HUES6 (cell line): ENCODE data around the gene HDAC3.
"Not testable (repeated sequence)": the region's sequence is repeated elsewhere in the genome, so short reads cannot be mapped to it uniquely, and the experiment has no call there.

Experiments
- H3K27ac ChIP-seq: 2 replicates; pipeline ENCODE4 v1.7.0; 2013; ENCODE audit warnings: low read depth, mild to moderate bottlenecking, low read length, inconsistent platforms
- H3K27me3 ChIP-seq: 2 replicates; pipeline ENCODE4 v1.6.1; 2013; ENCODE audit warnings: low read length; ENCODE audit not compliant: control insufficient read depth, insufficient read depth
- H3K36me3 ChIP-seq: 2 replicates; pipeline ENCODE4 v1.6.1; 2013; ENCODE audit warnings: low read length; ENCODE audit not compliant: control insufficient read depth, insufficient read depth
- H3K4me1 ChIP-seq: 2 replicates; pipeline ENCODE4 v1.6.1; 2013; ENCODE audit warnings: low read length; ENCODE audit not compliant: control insufficient read depth, insufficient read depth
- H3K4me3 ChIP-seq: 2 replicates; pipeline ENCODE4 v1.5.1; 2013; ENCODE audit warnings: low read depth, low read length
- H3K9ac ChIP-seq: one replicate; pipeline ENCODE4 v1.6.1; 2013; ENCODE audit warnings: mild to moderate bottlenecking, low read length
- H3K9me3 ChIP-seq: 2 replicates; pipeline ENCODE4 v1.6.1; 2013; ENCODE audit warnings: low read depth, low read length; ENCODE audit not compliant: control insufficient read depth, insufficient read depth

HDAC3 gene

GRCh38 chr5:141615991-141616720 lies 20.5 kb downstream of the HDAC3 start:
- no peak overlapping the region for H3K27ac ChIP-seq

GRCh38 chr5:141613344-141613743 lies 23.3 kb downstream of the HDAC3 start:
- Histone ChIP-seq H3K27me3 (no peaks in the 10 kb centered on the region), H3K9me3 (no peaks in the 10 kb centered on the region), H3K9ac (no peak overlapping the region), H3K4me3 (no peak overlapping the region), H3K27ac (no peak overlapping the region), H3K4me1 (peaks cover 34% of the 10 kb centered on the region), H3K36me3 (no peaks in the 10 kb centered on the region)

More at GRCh38 chr5:141615991-141616720, 20.5 kb downstream of the HDAC3 start:
- Histone ChIP-seq H3K9me3 (no peaks in the 10 kb centered on the region), H3K27me3 (no peaks in the 10 kb centered on the region), H3K9ac (no peak overlapping the region), H3K36me3 (peaks cover 15% of the 10 kb centered on the region), H3K4me1 (peaks cover 38% of the 10 kb centered on the region), H3K4me3 (peak overlapping the region; percentile 5; the same call in 1 of the 2 replicates)

- Histone ChIP-seq H3K9me3 (no peaks in the 10 kb centered on the region), H3K27me3 (no peaks in the 10 kb centered on the region), H3K27ac (no peak overlapping the region), H3K36me3 (no peaks in the 10 kb centered on the region), H3K9ac (no peak overlapping the region), H3K4me1 (peaks cover 18% of the 10 kb centered on the region), H3K4me3 (no peak overlapping the region)
Measured at GRCh38 chr5:141611289-141611688, 25.4 kb downstream of the HDAC3 start.

- H3K9me3 ChIP-seq, H3K27me3 ChIP-seq, H3K9ac ChIP-seq, H3K36me3 ChIP-seq, H3K4me3 ChIP-seq, H3K27ac ChIP-seq: not testable (repeated sequence)
- peaks cover 23% of the 10 kb centered on the region for H3K4me1 ChIP-seq
Measured at GRCh38 chr5:141609921-141610320, 26.7 kb downstream of the HDAC3 start.

GRCh38 chr5:141609044-141609443 lies 27.6 kb downstream of the HDAC3 start:
- H3K9ac ChIP-seq, result no peak overlapping the region
- peaks cover 16% of the 10 kb centered on the region for H3K4me1 ChIP-seq
- no peak overlapping the region for H3K27ac ChIP-seq

GRCh38 chr5:141608557-141608956 lies 28.1 kb downstream of the HDAC3 start:
- peaks cover 12% of the 10 kb centered on the region for H3K4me1 ChIP-seq

More at GRCh38 chr5:141609044-141609443, 27.6 kb downstream of the HDAC3 start:
- H3K36me3 ChIP-seq, result no peaks in the 10 kb centered on the region
- no peaks in the 10 kb centered on the region for H3K27me3 ChIP-seq
- H3K4me3 ChIP-seq, result no peak overlapping the region
- H3K9me3 ChIP-seq, result no peaks in the 10 kb centered on the region

GRCh38 chr5:141608046-141608445 lies 28.6 kb downstream of the HDAC3 start:
- Histone ChIP-seq H3K27me3 (no peaks in the 10 kb centered on the region), H3K27ac (no peak overlapping the region), H3K9ac (no peak overlapping the region), H3K4me3 (no peak overlapping the region), H3K4me1 (peaks cover 7% of the 10 kb centered on the region), H3K36me3 (no peaks in the 10 kb centered on the region), H3K9me3 (no peaks in the 10 kb centered on the region)

More at GRCh38 chr5:141608557-141608956, 28.1 kb downstream of the HDAC3 start:
- Histone ChIP-seq H3K9me3 (no peaks in the 10 kb centered on the region), H3K9ac (no peak overlapping the region), H3K4me3 (no peak overlapping the region), H3K27me3 (no peaks in the 10 kb centered on the region), H3K27ac (no peak overlapping the region), H3K36me3 (no peaks in the 10 kb centered on the region)

- Histone ChIP-seq H3K27ac (no peak overlapping the region), H3K36me3 (no peaks in the 10 kb centered on the region), H3K27me3 (no peaks in the 10 kb centered on the region), H3K9me3 (no peaks in the 10 kb centered on the region), H3K4me1 (peaks cover 5% of the 10 kb centered on the region; the same call in 1 of the 2 replicates), H3K4me3 (no peak overlapping the region), H3K9ac (no peak overlapping the region)
Measured at GRCh38 chr5:141605523-141606277, 30.9 kb downstream of the HDAC3 start.

GRCh38 chr5:141603923-141604717 lies 32.5 kb downstream of the HDAC3 start:
- Histone ChIP-seq H3K27me3 (no peaks in the 10 kb centered on the region), H3K27ac (no peak overlapping the region), H3K4me1 (peaks cover 5% of the 10 kb centered on the region; the same call in 1 of the 2 replicates), H3K9ac (no peak overlapping the region), H3K36me3 (no peaks in the 10 kb centered on the region), H3K4me3 (no peak overlapping the region), H3K9me3 (no peaks in the 10 kb centered on the region)

- Histone ChIP-seq H3K36me3 (no peaks in the 10 kb centered on the region), H3K9ac (no peak overlapping the region), H3K9me3 (no peaks in the 10 kb centered on the region), H3K4me1 (peaks cover 5% of the 10 kb centered on the region; the same call in 1 of the 2 replicates), H3K27ac (no peak overlapping the region), H3K4me3 (no peak overlapping the region), H3K27me3 (no peaks in the 10 kb centered on the region)
Measured at GRCh38 chr5:141602606-141603005, 34.0 kb downstream of the HDAC3 start.
